ENCODE data around the gene VKORC1.

DNA sequence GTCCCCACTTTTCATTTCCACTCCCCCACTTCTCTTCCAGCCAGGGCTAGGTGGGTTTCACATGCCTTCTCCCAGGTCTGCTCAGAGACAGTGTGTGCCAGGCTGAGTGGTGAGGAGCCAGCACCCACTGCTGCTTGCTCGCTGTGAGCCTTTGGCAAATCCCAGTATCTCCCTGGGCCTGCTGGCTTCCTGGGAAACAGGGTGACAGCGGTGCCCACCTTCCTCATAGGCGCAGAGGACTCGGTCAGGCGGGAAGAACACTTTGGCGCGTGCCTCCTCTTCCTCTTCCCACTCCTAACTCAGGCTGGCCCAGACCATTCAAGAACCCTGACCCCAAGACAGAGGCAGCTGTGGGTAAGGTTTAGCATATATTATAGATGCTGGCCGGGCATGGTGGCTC lies 5.4 kb downstream of the VKORC1 start:
- TF ChIP-seq, protein P1, sequence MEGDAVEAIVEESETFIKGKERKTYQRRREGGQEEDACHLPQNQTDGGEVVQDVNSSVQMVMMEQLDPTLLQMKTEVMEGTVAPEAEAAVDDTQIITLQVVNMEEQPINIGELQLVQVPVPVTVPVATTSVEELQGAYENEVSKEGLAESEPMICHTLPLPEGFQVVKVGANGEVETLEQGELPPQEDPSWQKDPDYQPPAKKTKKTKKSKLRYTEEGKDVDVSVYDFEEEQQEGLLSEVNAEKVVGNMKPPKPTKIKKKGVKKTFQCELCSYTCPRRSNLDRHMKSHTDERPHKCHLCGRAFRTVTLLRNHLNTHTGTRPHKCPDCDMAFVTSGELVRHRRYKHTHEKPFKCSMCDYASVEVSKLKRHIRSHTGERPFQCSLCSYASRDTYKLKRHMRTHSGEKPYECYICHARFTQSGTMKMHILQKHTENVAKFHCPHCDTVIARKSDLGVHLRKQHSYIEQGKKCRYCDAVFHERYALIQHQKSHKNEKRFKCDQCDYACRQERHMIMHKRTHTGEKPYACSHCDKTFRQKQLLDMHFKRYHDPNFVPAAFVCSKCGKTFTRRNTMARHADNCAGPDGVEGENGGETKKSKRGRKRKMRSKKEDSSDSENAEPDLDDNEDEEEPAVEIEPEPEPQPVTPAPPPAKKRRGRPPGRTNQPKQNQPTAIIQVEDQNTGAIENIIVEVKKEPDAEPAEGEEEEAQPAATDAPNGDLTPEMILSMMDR (conservative IDR thresholded peaks at IDR 0.05) = no peak
- no peak for TF ChIP-seq ZFX (IDR thresholded peaks at IDR 0.05)

All from C4-2B (cell line).